ENCODE results near the gene ZGPAT.
"Not testable (repeated sequence)": the region's sequence is repeated elsewhere in the genome, so short reads cannot be mapped to it uniquely, and the experiment has no call there.

Gene ZGPAT

GRCh38 chr20:63707558-63708300 lies at the start of gene ZGPAT, which contains the start of gene ARFRP1:
Gene ZGPAT (plus strand): TSS chr20:63708039. CDS start chr20:63708581, 542 bp downstream.
Gene ARFRP1 (minus strand): TSS chr20:63707976. CDS start chr20:63707091, 885 bp downstream.
- DNase-seq: peak; percentile 91 to 94
- no peak for TF ChIP-seq GATA1 (IDR thresholded peaks at IDR 0.05; ENCODE audit: low read depth, low read length)
- peak; percentile 57 for TF ChIP-seq POLR2A (IDR thresholded peaks at IDR 0.05; ENCODE audit: low read length)

- TF ChIP-seq POLR2A (IDR thresholded peaks at IDR 0.05; ENCODE audit: low read length): no peak
- TF ChIP-seq GATA1 (IDR thresholded peaks at IDR 0.05; ENCODE audit: low read depth, low read length): no peak
- DNase-seq: peak; percentile 67 to 69
Observed at GRCh38 chr20:63658749-63659187, 49.1 kb upstream of the ZGPAT start.

- TF ChIP-seq GATA1 (IDR thresholded peaks at IDR 0.05; ENCODE audit: low read depth, low read length) (no peak), POLR2A (IDR thresholded peaks at IDR 0.05; ENCODE audit: low read length) (no peak)
- DNase-seq: no peak
Observed at GRCh38 chr20:63659370-63659769, 48.5 kb upstream of the ZGPAT start.

- not testable (repeated sequence) for DNase-seq
Observed at GRCh38 chr20:63660174-63660573, 47.7 kb upstream of the ZGPAT start.

- no peak for TF ChIP-seq POLR2A (IDR thresholded peaks at IDR 0.05; ENCODE audit: low read length)
- TF ChIP-seq GATA1 (IDR thresholded peaks at IDR 0.05; ENCODE audit: low read depth, low read length): no peak
Observed at GRCh38 chr20:63660622-63661021, 47.2 kb upstream of the ZGPAT start.

GRCh38 chr20:63661108-63661507 lies 46.7 kb upstream of the ZGPAT start:
- no peak for TF ChIP-seq POLR2A (IDR thresholded peaks at IDR 0.05; ENCODE audit: low read length)
- TF ChIP-seq GATA1 (IDR thresholded peaks at IDR 0.05; ENCODE audit: low read depth, low read length): no peak

More at GRCh38 chr20:63660622-63661021, 47.2 kb upstream of the ZGPAT start:
- no peak for DNase-seq

GRCh38 chr20:63661959-63662812 lies 45.7 kb upstream of the ZGPAT start:
- no peak for DNase-seq
- no peak for TF ChIP-seq POLR2A (IDR thresholded peaks at IDR 0.05; ENCODE audit: low read length)
- no peak for TF ChIP-seq GATA1 (IDR thresholded peaks at IDR 0.05; ENCODE audit: low read depth, low read length)

More at GRCh38 chr20:63661108-63661507, 46.7 kb upstream of the ZGPAT start:
- no peak for DNase-seq

GRCh38 chr20:63662813-63663189 lies 45.0 kb upstream of the ZGPAT start:
- TF ChIP-seq GATA1 (IDR thresholded peaks at IDR 0.05; ENCODE audit: low read depth, low read length) (no peak), POLR2A (IDR thresholded peaks at IDR 0.05; ENCODE audit: low read length) (no peak)
- DNase-seq: no peak

- no peak for TF ChIP-seq POLR2A (IDR thresholded peaks at IDR 0.05; ENCODE audit: low read length)
- TF ChIP-seq GATA1 (IDR thresholded peaks at IDR 0.05; ENCODE audit: low read depth, low read length): no peak
- no peak for DNase-seq
Observed at GRCh38 chr20:63663332-63664066, 44.3 kb upstream of the ZGPAT start.

- TF ChIP-seq GATA1 (IDR thresholded peaks at IDR 0.05; ENCODE audit: low read depth, low read length) (no peak), POLR2A (IDR thresholded peaks at IDR 0.05; ENCODE audit: low read length) (no peak)
Observed at GRCh38 chr20:63664143-63664851, 43.5 kb upstream of the ZGPAT start.

GRCh38 chr20:63664861-63665594 lies 42.8 kb upstream of the ZGPAT start:
- TF ChIP-seq GATA1 (IDR thresholded peaks at IDR 0.05; ENCODE audit: low read depth, low read length) (no peak), POLR2A (IDR thresholded peaks at IDR 0.05; ENCODE audit: low read length) (no peak)
- DNase-seq: no peak

More at GRCh38 chr20:63664143-63664851, 43.5 kb upstream of the ZGPAT start:
- DNase-seq: no peak

GRCh38 chr20:63665708-63666107 lies 42.1 kb upstream of the ZGPAT start:
- no peak for TF ChIP-seq GATA1 (IDR thresholded peaks at IDR 0.05; ENCODE audit: low read depth, low read length)
- no peak for TF ChIP-seq POLR2A (IDR thresholded peaks at IDR 0.05; ENCODE audit: low read length)
- DNase-seq: no peak

All from erythroblast (primary cell).